A673 (cell line): ENCODE measurements around the gene TRABD.
A peak's percentile ranks its signal among the peaks of the same experiment; 100 is the strongest.

Experiments
- CTCF ChIP-seq: fragments of 300-800, 200-600 bp; sonication (generic); conservative IDR thresholded peaks from 2 replicates; pipeline ENCODE4 v1.5.1; 2017; ENCODE audit warnings: low read depth, mild to moderate bottlenecking, antibody characterized with exemption, low read length, moderate library complexity, mixed read lengths
- EZH2 ChIP-seq: fragments of 200-600 bp; sonication (generic); IDR thresholded peaks from 2 replicates; pipeline ENCODE4 v1.6.1; 2017; ENCODE audit warnings: borderline replicate concordance, low read depth, mild to moderate bottlenecking, mixed read lengths, antibody characterized with exemption, low read length; ENCODE audit not compliant: poor library complexity, severe bottlenecking

- TF ChIP-seq EZH2 (no peak), CTCF (peak; percentile 92)
These were observed 24.2 kb downstream of the TRABD start for GRCh38 chr22:50209893-50210292.
